ACC112 (cell line): ENCODE results near the gene COP1.
"Not testable (repeated sequence)": the region's sequence is repeated elsewhere in the genome, so short reads cannot be mapped to it uniquely, and the experiment has no call there.

Source experiments
- H2AFZ ChIP-seq: fragments of 200-600 bp; sonication (generic); one replicate; pipeline ENCODE4 v1.6.0; 2017; ENCODE audit warnings: antibody characterized with exemption, low read length; ENCODE audit not compliant: unreplicated experiment
- H3K27ac ChIP-seq: fragments of 200-600 bp; sonication (generic); 2 replicates; pipeline ENCODE4 v1.5.1; 2014; ENCODE audit warnings: low read depth, mild to moderate bottlenecking, antibody characterized with exemption, low read length, moderate library complexity
- H3K27me3 ChIP-seq: fragments of 200-600 bp; sonication (generic); 2 replicates; pipeline ENCODE4 v1.6.1; 2014; ENCODE audit warnings: mild to moderate bottlenecking, antibody characterized with exemption, low read length, moderate library complexity, mixed read lengths; ENCODE audit not compliant: insufficient read depth
- H3K36me3 ChIP-seq: fragments of 200-600 bp; sonication (generic); 2 replicates; pipeline ENCODE4 v1.6.1; 2016; ENCODE audit warnings: mild to moderate bottlenecking, antibody characterized with exemption, low read length, moderate library complexity, mixed read lengths; ENCODE audit not compliant: insufficient read depth
- H3K4me1 ChIP-seq: fragments of 200-600 bp; sonication (generic); one replicate; pipeline ENCODE4 v1.6.1; 2016; ENCODE audit warnings: low read length, mixed read lengths; ENCODE audit not compliant: insufficient read depth, unreplicated experiment, control insufficient read depth
- H3K4me3 ChIP-seq: fragments of 200-600 bp; sonication (generic); 2 replicates; pipeline ENCODE4 v1.5.1; 2014; ENCODE audit warnings: mild to moderate bottlenecking, low read depth, low read length
- H3K79me2 ChIP-seq: fragments of 200-600 bp; sonication (generic); one replicate; pipeline ENCODE4 v1.6.0; 2016; ENCODE audit warnings: low read length; ENCODE audit not compliant: control insufficient read depth, unreplicated experiment, insufficient read depth

Gene COP1

GRCh38 chr1:176090766-176091165 is 116.3 kb downstream of the COP1 start:
- H2AFZ ChIP-seq = no peak overlapping the region
- no peak overlapping the region for H3K4me3 ChIP-seq
- no peaks in the 10 kb centered on the region; the same call in 1 of the 2 replicates for H3K36me3 ChIP-seq
- no peaks in the 10 kb centered on the region for H3K27me3 ChIP-seq
- H3K4me1 ChIP-seq = no peaks in the 10 kb centered on the region
- H3K27ac ChIP-seq = no peak overlapping the region
- no peaks in the 10 kb centered on the region for H3K79me2 ChIP-seq

- not testable (repeated sequence) for H3K4me3 ChIP-seq, H3K27ac ChIP-seq, H3K4me1 ChIP-seq, H3K27me3 ChIP-seq, H2AFZ ChIP-seq, H3K79me2 ChIP-seq, H3K36me3 ChIP-seq
Measured at GRCh38 chr1:176087746-176088145, 119.3 kb downstream of the COP1 start.

GRCh38 chr1:176073524-176074157 is 133.4 kb downstream of the COP1 start:
- Histone ChIP-seq H3K27me3 (no peaks in the 10 kb centered on the region), H3K36me3 (peaks cover 26% of the 10 kb centered on the region), H3K4me1 (no peaks in the 10 kb centered on the region), H3K27ac (no peak overlapping the region), H2AFZ (no peak overlapping the region), H3K4me3 (no peak overlapping the region), H3K79me2 (peaks cover 4% of the 10 kb centered on the region)

GRCh38 chr1:176068901-176069300 is 138.2 kb downstream of the COP1 start:
- no peaks in the 10 kb centered on the region for H3K4me1 ChIP-seq
- H3K79me2 ChIP-seq = no peaks in the 10 kb centered on the region
- no peaks in the 10 kb centered on the region for H3K27me3 ChIP-seq
- H3K27ac ChIP-seq = no peak overlapping the region
- peaks cover 2% of the 10 kb centered on the region; the same call in 1 of the 2 replicates for H3K36me3 ChIP-seq
- no peak overlapping the region for H2AFZ ChIP-seq
- H3K4me3 ChIP-seq = no peak overlapping the region

GRCh38 chr1:176068256-176068655 is 138.8 kb downstream of the COP1 start:
- Histone ChIP-seq H3K4me3 (no peak overlapping the region), H3K79me2 (no peaks in the 10 kb centered on the region), H3K27ac (no peak overlapping the region), H2AFZ (no peak overlapping the region), H3K27me3 (no peaks in the 10 kb centered on the region), H3K4me1 (no peaks in the 10 kb centered on the region), H3K36me3 (peaks cover 2% of the 10 kb centered on the region; the same call in 1 of the 2 replicates)

- H3K79me2 ChIP-seq = no peaks in the 10 kb centered on the region
- no peak overlapping the region for H3K4me3 ChIP-seq
Measured at GRCh38 chr1:176066709-176067108, 140.4 kb downstream of the COP1 start.

GRCh38 chr1:176058686-176059085 is 148.4 kb downstream of the COP1 start:
- no peaks in the 10 kb centered on the region for H3K4me1 ChIP-seq
- H3K27ac ChIP-seq = no peak overlapping the region
- H3K4me3 ChIP-seq = no peak overlapping the region
- no peaks in the 10 kb centered on the region for H3K27me3 ChIP-seq
- H3K36me3 ChIP-seq = 0 out of 2 replicates have a peak, but pooled peaks cover 3% of the 10 kb centered on the region
- H2AFZ ChIP-seq = no peak overlapping the region
- H3K79me2 ChIP-seq = no peaks in the 10 kb centered on the region

More at GRCh38 chr1:176066709-176067108, 140.4 kb downstream of the COP1 start:
- Histone ChIP-seq H3K27me3 (no peaks in the 10 kb centered on the region), H3K36me3 (peaks cover 2% of the 10 kb centered on the region; the same call in 1 of the 2 replicates), H3K27ac (no peak overlapping the region), H2AFZ (no peak overlapping the region), H3K4me1 (no peaks in the 10 kb centered on the region)

- no peaks in the 10 kb centered on the region for H3K27me3 ChIP-seq
Measured at GRCh38 chr1:176056312-176056711, 150.8 kb downstream of the COP1 start.

GRCh38 chr1:176055398-176055797 is 151.7 kb downstream of the COP1 start:
- H3K79me2 ChIP-seq = no peaks in the 10 kb centered on the region
- H3K27me3 ChIP-seq = no peaks in the 10 kb centered on the region
- no peak overlapping the region for H3K4me3 ChIP-seq
- 0 out of 2 replicates have a peak, but pooled peaks cover 3% of the 10 kb centered on the region for H3K36me3 ChIP-seq
- no peak overlapping the region for H2AFZ ChIP-seq
- no peaks in the 10 kb centered on the region for H3K4me1 ChIP-seq
- H3K27ac ChIP-seq = no peak overlapping the region

More at GRCh38 chr1:176056312-176056711, 150.8 kb downstream of the COP1 start:
- no peak overlapping the region for H2AFZ ChIP-seq
- H3K4me1 ChIP-seq = no peaks in the 10 kb centered on the region
- no peaks in the 10 kb centered on the region for H3K79me2 ChIP-seq
- H3K36me3 ChIP-seq = 0 out of 2 replicates have a peak, but pooled peaks cover 3% of the 10 kb centered on the region
- H3K27ac ChIP-seq = no peak overlapping the region
- H3K4me3 ChIP-seq = no peak overlapping the region

GRCh38 chr1:176051902-176052518 is 155.1 kb downstream of the COP1 start:
- 0 out of 2 replicates have a peak, but pooled peaks cover 3% of the 10 kb centered on the region for H3K36me3 ChIP-seq
- no peak overlapping the region for H3K4me3 ChIP-seq
- no peak overlapping the region for H3K27ac ChIP-seq
- H3K4me1 ChIP-seq = no peaks in the 10 kb centered on the region
- no peaks in the 10 kb centered on the region for H3K27me3 ChIP-seq
- no peak overlapping the region for H2AFZ ChIP-seq
- peaks cover 3% of the 10 kb centered on the region for H3K79me2 ChIP-seq

GRCh38 chr1:176051402-176051801 is 155.7 kb downstream of the COP1 start:
- Histone ChIP-seq H3K4me1 (no peaks in the 10 kb centered on the region), H2AFZ (no peak overlapping the region), H3K27me3 (no peaks in the 10 kb centered on the region), H3K36me3 (0 out of 2 replicates have a peak, but pooled peaks cover 3% of the 10 kb centered on the region), H3K79me2 (peaks cover 3% of the 10 kb centered on the region), H3K4me3 (no peak overlapping the region), H3K27ac (no peak overlapping the region)
